SK-N-SH (cell line): ENCODE data around the gene CBLN1. TPM values are rescaled to one million over a fixed set of nuclear protein-coding genes. Genes with fewer than 3 reads are reported as not detected.

Experiments
- CTCF ChIA-PET: fragments of 300-600, 350-600 bp; formaldehyde crosslinking; extraction: SDS; loops from one replicate; lab custom pipeline; 2021; lab: Yijun Ruan, JAX
- POLR2A ChIA-PET: fragments of 350-600 bp; sonication (Branson Sonifier 250); formaldehyde crosslinking; extraction: SDS; loops from one replicate; lab custom pipeline; 2020; ENCODE audit warnings: antibody characterized with exemption, inconsistent platforms; lab: Yijun Ruan, JAX
- DNase-seq: peaks from one replicate; pipeline ENCODE4 v3.0.0; 2012
- H2AFZ ChIP-seq: fragments of 200-600 bp; sonication (generic); 2 replicates; pipeline ENCODE4 v1.8.1; 2016; ENCODE audit warnings: antibody characterized with exemption, mild to moderate bottlenecking, low read depth
- H3F3A ChIP-seq: fragments of 200-600 bp; sonication (generic); replicated peaks from 2 replicates; pipeline ENCODE3; 2016; ENCODE audit warnings: antibody characterized with exemption, mild to moderate bottlenecking; ENCODE audit not compliant: insufficient read depth
- H3K27ac ChIP-seq, 2 experiments: fragments of 200-500 bp in 1 of 2; fragments of 200-600 bp in 1 of 2; sonication (Bioruptor generic) in 1 of 2; sonication (generic), shearing (Covaris generic) in 1 of 2; 2 replicates each; pipeline versions ENCODE4 v1.5.1 to v1.6.1; 2014 to 2016; ENCODE audit warnings: low read depth in 2 of 2, inconsistent platforms in 1 of 2, low read length in 1 of 2, mild to moderate bottlenecking in 1 of 2, mixed read lengths in 1 of 2
- H3K27me3 ChIP-seq: fragments of 200-600 bp; sonication (generic), shearing (Covaris generic); 2 replicates; pipeline ENCODE4 v1.6.1; 2016; ENCODE audit warnings: mixed run types; ENCODE audit not compliant: insufficient read depth
- H3K36me3 ChIP-seq, 2 experiments: fragments of 200-500 bp in 1 of 2; fragments of 200-600 bp in 1 of 2; sonication (Bioruptor generic) in 1 of 2; sonication (generic) in 1 of 2; replicated peaks in 1 of 2; 2 replicates each; pipeline versions ENCODE3 to v1.5.1; 2014 to 2016; ENCODE audit warnings: low read length in 1 of 2, mild to moderate bottlenecking in 1 of 2; ENCODE audit not compliant: insufficient read depth in 2 of 2, control insufficient read depth in 1 of 2
- H3K4me1 ChIP-seq, 2 experiments: fragments of 200-500 bp in 1 of 2; fragments of 200-600 bp in 1 of 2; sonication (Bioruptor generic) in 1 of 2; sonication (generic), shearing (Covaris generic) in 1 of 2; 2 replicates each; pipeline versions ENCODE4 v1.5.1 to v1.6.1; 2014 to 2016; ENCODE audit warnings: low read depth in 1 of 2, low read length in 1 of 2, mixed run types in 1 of 2; ENCODE audit not compliant: insufficient read depth in 2 of 2, control insufficient read depth in 1 of 2
- H3K4me2 ChIP-seq: fragments of 200-600 bp; sonication (generic), shearing (Covaris generic); 2 replicates; pipeline ENCODE4 v1.6.1; 2017; ENCODE audit warnings: mixed run types
- H3K4me3 ChIP-seq, 2 experiments: fragments of 200-500 bp in 1 of 2; fragments of 200-600 bp in 1 of 2; sonication (Bioruptor generic) in 1 of 2; sonication (generic), shearing (Covaris generic) in 1 of 2; 2 replicates each; pipeline versions ENCODE4 v1.5.1 to v1.8.1; 2014 to 2016; ENCODE audit warnings: low read depth in 2 of 2, inconsistent platforms in 1 of 2, low read length in 1 of 2, mild to moderate bottlenecking in 1 of 2, mixed read lengths in 1 of 2, moderate library complexity in 1 of 2
- H3K79me2 ChIP-seq: fragments of 200-600 bp; sonication (generic); 2 replicates; pipeline ENCODE4 v1.8.1; 2017; ENCODE audit warnings: mild to moderate bottlenecking; ENCODE audit not compliant: insufficient read depth
- H3K9ac ChIP-seq: fragments of 200-600 bp; sonication (generic); 2 replicates; pipeline ENCODE4 v1.6.1; 2017; ENCODE audit warnings: mixed run types
- H3K9me2 ChIP-seq: fragments of 200-600 bp; sonication (generic); 2 replicates; pipeline ENCODE4 v1.6.1; 2017; ENCODE audit warnings: mixed run types
- H3K9me3 ChIP-seq: fragments of 200-600 bp; sonication (generic); 2 replicates; pipeline ENCODE4 v1.6.1; 2017; ENCODE audit warnings: mixed run types, mild to moderate bottlenecking, moderate library complexity
- H4K20me1 ChIP-seq: fragments of 200-600 bp; sonication (generic); 2 replicates; pipeline ENCODE4 v1.6.1; 2017; ENCODE audit warnings: mild to moderate bottlenecking, mixed run types; ENCODE audit not compliant: insufficient read depth
- CHD2 ChIP-seq: fragments of 150-350 bp; IDR thresholded peaks from 2 replicates; pipeline ENCODE4 v1.6.1; 2018; ENCODE audit warnings: low read length; ENCODE audit not compliant: partially characterized antibody
- EP300 ChIP-seq, 2 experiments: IDR thresholded peaks; 2 replicates each; pipeline versions ENCODE4 v1.4.0 to v1.6.1; 2012; ENCODE audit warnings: borderline replicate concordance in 1 of 2, low read depth in 1 of 2, low read length in 1 of 2
- EZH2phosphoT487 ChIP-seq: fragments of 200-600 bp; sonication (generic); IDR thresholded peaks from 2 replicates; pipeline ENCODE4 v1.6.1; 2017; ENCODE audit warnings: low read depth, mixed run types, mild to moderate bottlenecking, antibody characterized with exemption, moderate library complexity, borderline replicate concordance
- FOXJ3 ChIP-seq: sonication (generic); formaldehyde crosslinking; IDR thresholded peaks from 2 replicates; pipeline ENCODE4 v1.5.1; 2020; ENCODE audit warnings: mild to moderate bottlenecking, missing genetic modification reagents
- FOXM1 ChIP-seq: IDR thresholded peaks from 2 replicates; pipeline ENCODE4 v1.4.0; 2012; ENCODE audit warnings: low read depth, mild to moderate bottlenecking
- GATA2 ChIP-seq: sonication (generic); formaldehyde crosslinking; IDR thresholded peaks from 2 replicates; pipeline ENCODE4 v1.5.0; 2020; ENCODE audit warnings: mild to moderate bottlenecking, missing genetic modification reagents
- JUND ChIP-seq: IDR thresholded peaks from 2 replicates; pipeline ENCODE4 v1.4.0; 2012
- MEF2A ChIP-seq: IDR thresholded peaks from 2 replicates; pipeline ENCODE4 v1.4.0; 2012; ENCODE audit warnings: low read depth, borderline replicate concordance
- MXI1 ChIP-seq: IDR thresholded peaks from 2 replicates; pipeline ENCODE4 v1.6.1; 2012; ENCODE audit warnings: mild to moderate bottlenecking, low read depth, low read length, improper control_type of control experiment
- NRF1 ChIP-seq: IDR thresholded peaks from 2 replicates; pipeline ENCODE4 v1.6.1; 2012; ENCODE audit warnings: low read depth, mild to moderate bottlenecking, low read length
- POLR2AphosphoS5 ChIP-seq: IDR thresholded peaks from 2 replicates; pipeline ENCODE4 v1.6.1; 2012; ENCODE audit warnings: low read depth, low read length
- RAD21 ChIP-seq: IDR thresholded peaks from 2 replicates; pipeline ENCODE4 v1.6.1; 2012; ENCODE audit warnings: mild to moderate bottlenecking, low read length
- RCOR1 ChIP-seq: fragments of 150-350 bp; IDR thresholded peaks from 2 replicates; pipeline ENCODE4 v1.6.1; 2017; ENCODE audit warnings: antibody characterized with exemption, low read length
- SIN3A ChIP-seq: IDR thresholded peaks from 2 replicates; pipeline ENCODE4 v1.6.1; 2012; ENCODE audit warnings: low read depth, mild to moderate bottlenecking, low read length, moderate library complexity, borderline replicate concordance
- TAF1 ChIP-seq: IDR thresholded peaks from 2 replicates; pipeline ENCODE4 v1.6.1; 2012; ENCODE audit warnings: low read depth, mild to moderate bottlenecking, low read length, moderate library complexity, borderline replicate concordance
- TEAD4 ChIP-seq: IDR thresholded peaks from 2 replicates; pipeline ENCODE4 v1.4.0; 2012; ENCODE audit warnings: mild to moderate bottlenecking, borderline replicate concordance; ENCODE audit not compliant: insufficient read depth
- WGBS: methylation state at CpG from one replicate; pipeline ENCODE4 v1.1.6; 2017; ENCODE audit warnings: low lambda C conversion rate; 5-methylcytosine and 5-hydroxymethylcytosine counted together
- polyA plus RNA-seq, 3 experiments: library from polyadenylated mRNA; depleted of rRNA; stranded (reverse); fragments of >200 nt; gene quantifications; 2 replicates each; pipeline ENCODE4 v1.2.3, GENCODE V29; 2012
- TF ChIP-seq, protein P1 (sequence below): IDR thresholded peaks from 2 replicates; pipeline ENCODE4; 2012
- TF ChIP-seq, protein P2 (sequence below): IDR thresholded peaks from 2 replicates; pipeline ENCODE4 v1.6.1; 2012; ENCODE audit warnings: mild to moderate bottlenecking, low read depth, low read length, moderate library complexity
- TF ChIP-seq, protein P3 (sequence below): fragments of 150-350 bp; IDR thresholded peaks from 2 replicates; pipeline ENCODE4 v1.6.1; 2017; ENCODE audit warnings: antibody characterized with exemption, low read length, low read depth, borderline replicate concordance

The CBLN1 gene
- polyA plus RNA-seq, 1 of the 3 experiments (the other 2 are of a cell fraction): not detected

DNA sequence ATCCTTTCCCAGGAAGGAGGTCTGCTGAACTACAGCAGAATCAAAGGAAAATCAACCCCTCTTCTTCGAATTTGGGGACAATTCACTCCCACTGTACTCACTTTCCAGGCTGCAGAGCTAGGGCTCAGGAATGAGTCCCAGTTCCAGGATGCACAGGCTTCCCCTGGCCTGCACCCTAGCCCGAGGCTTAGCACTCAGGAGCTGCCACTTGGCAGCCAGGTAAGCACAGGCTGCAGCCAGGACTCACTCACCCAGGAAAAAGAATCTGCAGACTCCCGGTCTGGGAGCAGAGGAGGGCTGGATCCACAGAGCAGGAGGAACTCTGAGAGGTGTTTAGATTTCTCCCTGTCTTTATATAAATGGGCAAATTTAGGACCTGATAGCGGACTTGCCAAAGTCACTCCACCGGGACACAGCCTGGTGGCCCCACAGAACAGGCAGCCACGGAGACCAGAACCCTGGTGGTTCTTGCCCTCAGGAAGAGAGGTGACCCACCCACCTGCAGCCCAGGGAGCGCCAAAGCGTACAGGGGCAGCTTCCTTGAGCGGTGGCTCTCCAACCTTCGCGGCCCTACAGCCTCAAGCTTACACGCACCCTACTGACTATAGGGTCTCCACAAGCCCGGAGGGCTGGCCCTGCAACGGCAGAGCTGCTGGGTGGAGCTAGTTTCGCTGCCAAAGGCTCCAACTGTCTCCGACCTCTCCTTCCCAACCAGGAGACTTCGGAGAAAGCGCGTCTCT, 4.8 kb downstream of the CBLN1 start:
- Histone ChIP-seq H3K4me2 (no peak overlapping the region), H3K27ac (no peak overlapping the region), H3K9me3 (no peaks in the 10 kb centered on the region), H2AFZ (no peak overlapping the region), H3K9me2 (no peaks in the 10 kb centered on the region), H3K27me3 (peaks cover 21% of the 10 kb centered on the region), H3K36me3 (no peaks in the 10 kb centered on the region), H3K4me3 (no peak overlapping the region), H3F3A (no peaks in the 10 kb centered on the region), H4K20me1 (no peaks in the 10 kb centered on the region), H3K9ac (no peak overlapping the region), H3K79me2 (no peaks in the 10 kb centered on the region), H3K4me1 (peaks cover 0 to 5% of the 10 kb centered on the region in 2 experiments; a peak in 1 of 4 replicates)
- ChIA-PET POLR2A (no interaction called here), CTCF (interaction anchor here (2.1 kb wide), 1 partner anchor 9 kb away, joined by 8 read pairs; no protein-coding TSS in a partner anchor)
- DNase-seq: no peak
- WGBS: 37% methylated on average over 15 of the region's 19 CpGs
- TF ChIP-seq, protein P1, sequence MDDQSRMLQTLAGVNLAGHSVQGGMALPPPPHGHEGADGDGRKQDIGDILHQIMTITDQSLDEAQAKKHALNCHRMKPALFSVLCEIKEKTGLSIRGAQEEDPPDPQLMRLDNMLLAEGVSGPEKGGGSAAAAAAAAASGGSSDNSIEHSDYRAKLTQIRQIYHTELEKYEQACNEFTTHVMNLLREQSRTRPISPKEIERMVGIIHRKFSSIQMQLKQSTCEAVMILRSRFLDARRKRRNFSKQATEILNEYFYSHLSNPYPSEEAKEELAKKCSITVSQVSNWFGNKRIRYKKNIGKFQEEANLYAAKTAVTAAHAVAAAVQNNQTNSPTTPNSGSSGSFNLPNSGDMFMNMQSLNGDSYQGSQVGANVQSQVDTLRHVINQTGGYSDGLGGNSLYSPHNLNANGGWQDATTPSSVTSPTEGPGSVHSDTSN: no peak
- TF ChIP-seq EP300 (IDR thresholded peaks at IDR 0.05; ENCODE audit: borderline replicate concordance in 1 of 2, low read depth in 1 of 2, low read length in 1 of 2): no peak
- no peak for TF ChIP-seq SIN3A
- no peak for TF ChIP-seq CHD2
- TF ChIP-seq, all 33 proteins: peak for 0

DNA sequence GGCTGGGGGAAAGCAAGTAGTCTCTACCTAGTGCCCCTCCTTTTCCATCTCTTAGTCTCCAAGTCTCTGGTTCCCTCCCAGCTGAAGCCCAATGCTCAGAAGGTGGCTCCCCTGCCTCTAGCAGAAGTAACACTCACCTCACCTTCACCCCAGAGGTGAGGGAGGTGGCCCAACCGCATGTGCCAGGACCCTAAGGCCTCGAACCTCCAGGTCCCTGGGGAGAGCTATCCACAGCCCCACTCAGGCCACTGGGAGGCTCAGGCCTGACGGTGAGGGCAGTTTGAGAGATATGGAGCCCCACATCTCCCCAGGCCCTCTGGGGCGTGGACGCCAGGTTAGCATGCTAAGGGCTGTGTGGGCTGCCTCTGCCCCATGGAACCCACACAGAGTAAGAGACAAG, 5.8 kb downstream of the CBLN1 start:
- Histone ChIP-seq H3K27me3 (peaks cover 18% of the 10 kb centered on the region), H3K27ac (no peak overlapping the region), H3K4me3 (no peak overlapping the region), H4K20me1 (no peaks in the 10 kb centered on the region), H3K9ac (no peak overlapping the region), H3K9me3 (no peaks in the 10 kb centered on the region), H3K9me2 (no peaks in the 10 kb centered on the region), H3K4me2 (no peak overlapping the region), H3K36me3 (no peaks in the 10 kb centered on the region), H3K4me1 (peaks cover 0 to 2% of the 10 kb centered on the region in 2 experiments; a peak in 1 of 4 replicates), H2AFZ (no peak overlapping the region), H3F3A (no peaks in the 10 kb centered on the region), H3K79me2 (no peaks in the 10 kb centered on the region)
- POLR2A ChIA-PET: no interaction called here
- CTCF ChIA-PET: no interaction called here
- DNase-seq: no peak
- WGBS: 29% methylated on average over 3 of the region's 5 CpGs
- TF ChIP-seq POLR2AphosphoS5 (no peak), TAF1 (no peak), FOXM1 (no peak), MXI1 (no peak), JUND (no peak), TEAD4 (no peak), SIN3A (no peak), EZH2phosphoT487 (no peak), NRF1 (no peak), MEF2A (no peak), FOXJ3 (CRISPR knock-in tag) (no peak), RAD21 (no peak), RCOR1 (no peak), GATA2 (CRISPR knock-in tag) (no peak), EP300 (IDR thresholded peaks at IDR 0.05; ENCODE audit: borderline replicate concordance in 1 of 2, low read depth in 1 of 2, low read length in 1 of 2) (no peak)
- TF ChIP-seq, protein P1: no peak
- TF ChIP-seq, protein P2, sequence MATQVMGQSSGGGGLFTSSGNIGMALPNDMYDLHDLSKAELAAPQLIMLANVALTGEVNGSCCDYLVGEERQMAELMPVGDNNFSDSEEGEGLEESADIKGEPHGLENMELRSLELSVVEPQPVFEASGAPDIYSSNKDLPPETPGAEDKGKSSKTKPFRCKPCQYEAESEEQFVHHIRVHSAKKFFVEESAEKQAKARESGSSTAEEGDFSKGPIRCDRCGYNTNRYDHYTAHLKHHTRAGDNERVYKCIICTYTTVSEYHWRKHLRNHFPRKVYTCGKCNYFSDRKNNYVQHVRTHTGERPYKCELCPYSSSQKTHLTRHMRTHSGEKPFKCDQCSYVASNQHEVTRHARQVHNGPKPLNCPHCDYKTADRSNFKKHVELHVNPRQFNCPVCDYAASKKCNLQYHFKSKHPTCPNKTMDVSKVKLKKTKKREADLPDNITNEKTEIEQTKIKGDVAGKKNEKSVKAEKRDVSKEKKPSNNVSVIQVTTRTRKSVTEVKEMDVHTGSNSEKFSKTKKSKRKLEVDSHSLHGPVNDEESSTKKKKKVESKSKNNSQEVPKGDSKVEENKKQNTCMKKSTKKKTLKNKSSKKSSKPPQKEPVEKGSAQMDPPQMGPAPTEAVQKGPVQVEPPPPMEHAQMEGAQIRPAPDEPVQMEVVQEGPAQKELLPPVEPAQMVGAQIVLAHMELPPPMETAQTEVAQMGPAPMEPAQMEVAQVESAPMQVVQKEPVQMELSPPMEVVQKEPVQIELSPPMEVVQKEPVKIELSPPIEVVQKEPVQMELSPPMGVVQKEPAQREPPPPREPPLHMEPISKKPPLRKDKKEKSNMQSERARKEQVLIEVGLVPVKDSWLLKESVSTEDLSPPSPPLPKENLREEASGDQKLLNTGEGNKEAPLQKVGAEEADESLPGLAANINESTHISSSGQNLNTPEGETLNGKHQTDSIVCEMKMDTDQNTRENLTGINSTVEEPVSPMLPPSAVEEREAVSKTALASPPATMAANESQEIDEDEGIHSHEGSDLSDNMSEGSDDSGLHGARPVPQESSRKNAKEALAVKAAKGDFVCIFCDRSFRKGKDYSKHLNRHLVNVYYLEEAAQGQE: no peak
- TF ChIP-seq, protein P3, sequence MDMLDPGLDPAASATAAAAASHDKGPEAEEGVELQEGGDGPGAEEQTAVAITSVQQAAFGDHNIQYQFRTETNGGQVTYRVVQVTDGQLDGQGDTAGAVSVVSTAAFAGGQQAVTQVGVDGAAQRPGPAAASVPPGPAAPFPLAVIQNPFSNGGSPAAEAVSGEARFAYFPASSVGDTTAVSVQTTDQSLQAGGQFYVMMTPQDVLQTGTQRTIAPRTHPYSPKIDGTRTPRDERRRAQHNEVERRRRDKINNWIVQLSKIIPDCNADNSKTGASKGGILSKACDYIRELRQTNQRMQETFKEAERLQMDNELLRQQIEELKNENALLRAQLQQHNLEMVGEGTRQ: no peak
